ENCODE results near the gene HGF.

DNA sequence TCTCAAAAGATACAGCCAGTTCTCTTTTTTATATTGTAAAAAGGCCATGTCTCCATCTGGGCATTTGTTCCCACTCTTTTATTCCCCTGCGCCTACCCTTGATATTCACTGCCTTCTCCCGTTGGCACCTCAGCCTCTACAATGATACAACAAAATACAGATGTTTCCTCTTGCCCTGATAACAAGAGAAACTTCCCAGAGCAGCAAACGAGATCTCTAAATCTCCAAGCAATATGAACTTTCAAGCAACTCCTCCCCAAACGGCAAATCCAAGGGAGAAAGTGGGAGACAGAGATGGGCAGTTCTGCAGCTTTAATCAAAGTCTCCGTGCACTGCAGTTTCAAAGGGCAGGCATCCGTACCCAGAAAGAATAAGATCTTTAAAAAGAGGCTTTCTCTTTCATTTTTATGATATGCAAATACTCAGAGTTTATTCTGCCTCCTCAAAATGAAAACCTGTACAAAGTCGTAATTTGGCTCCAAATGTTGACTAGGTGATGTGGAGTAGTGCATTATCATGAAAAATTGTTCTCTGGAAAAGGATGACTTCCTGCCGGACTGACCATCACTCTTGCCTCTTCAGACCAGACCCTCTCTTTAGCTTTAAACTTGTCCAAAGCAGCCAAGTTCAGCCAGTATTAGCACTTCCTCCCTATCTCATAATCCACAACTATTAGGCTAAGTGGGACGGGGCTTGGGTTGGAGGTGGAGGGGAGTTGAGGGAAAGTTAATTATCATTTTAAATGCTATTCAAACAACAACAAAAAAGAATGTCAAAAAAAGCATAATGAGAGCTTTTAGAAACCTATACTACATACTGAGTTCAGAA is 682 bp downstream of the HGF start:
- TF ChIP-seq, protein P1, sequence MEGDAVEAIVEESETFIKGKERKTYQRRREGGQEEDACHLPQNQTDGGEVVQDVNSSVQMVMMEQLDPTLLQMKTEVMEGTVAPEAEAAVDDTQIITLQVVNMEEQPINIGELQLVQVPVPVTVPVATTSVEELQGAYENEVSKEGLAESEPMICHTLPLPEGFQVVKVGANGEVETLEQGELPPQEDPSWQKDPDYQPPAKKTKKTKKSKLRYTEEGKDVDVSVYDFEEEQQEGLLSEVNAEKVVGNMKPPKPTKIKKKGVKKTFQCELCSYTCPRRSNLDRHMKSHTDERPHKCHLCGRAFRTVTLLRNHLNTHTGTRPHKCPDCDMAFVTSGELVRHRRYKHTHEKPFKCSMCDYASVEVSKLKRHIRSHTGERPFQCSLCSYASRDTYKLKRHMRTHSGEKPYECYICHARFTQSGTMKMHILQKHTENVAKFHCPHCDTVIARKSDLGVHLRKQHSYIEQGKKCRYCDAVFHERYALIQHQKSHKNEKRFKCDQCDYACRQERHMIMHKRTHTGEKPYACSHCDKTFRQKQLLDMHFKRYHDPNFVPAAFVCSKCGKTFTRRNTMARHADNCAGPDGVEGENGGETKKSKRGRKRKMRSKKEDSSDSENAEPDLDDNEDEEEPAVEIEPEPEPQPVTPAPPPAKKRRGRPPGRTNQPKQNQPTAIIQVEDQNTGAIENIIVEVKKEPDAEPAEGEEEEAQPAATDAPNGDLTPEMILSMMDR (IDR thresholded peaks at IDR 0.05) = no peak
- no peak for TF ChIP-seq POLR2A (IDR thresholded peaks at IDR 0.05)
- no peak for TF ChIP-seq POLR2AphosphoS5 (IDR thresholded peaks at IDR 0.05)
